ENCODE measurements around the gene KLK5. TPM values are rescaled to one million over a fixed set of nuclear protein-coding genes. Genes with fewer than 3 reads are reported as not detected.
A peak's percentile ranks its signal among the peaks of the same experiment; 100 is the strongest.

Gene KLK5
- total and polyA plus RNA-seq, 2 of the 13 experiments (the other 11 are each of a cell fraction or from before 2014, with no cell fraction given) = not detected

- H4K20me1 ChIP-seq (ENCODE audit: insufficient read depth, low read length) = no peaks in the 10 kb centered on the region
- no peaks in the 10 kb centered on the region for H3K27me3 ChIP-seq (ENCODE audit: control insufficient read depth in 1 of 2, insufficient read depth in 2 of 2, low read length in 2 of 2)
- ChIA-PET POLR2A (no interaction called here), CTCF (ENCODE audit: low intra/inter-chr PET ratio, low total read pairs) (no interaction called here)
- H2AFZ ChIP-seq (ENCODE audit: low read length) = no peak overlapping the region
- no TSS peak for BruUV-seq (replicated peaks)
- WGBS (ENCODE audit: low lambda C conversion rate) = 5% methylated on average over 2 of the region's 2 CpGs
- no peak overlapping the region for H3K9ac ChIP-seq (ENCODE audit: insufficient read depth, low read depth, low read length)
- ATAC-seq (no peak), FAIRE-seq (no peak), DNase-seq (ENCODE audit: low spot score) (no peak)
- no peak overlapping the region for H3K27ac ChIP-seq (ENCODE audit: extremely low read length, insufficient read depth, low read length)
- no peak overlapping the region for H3K4me2 ChIP-seq (ENCODE audit: low read depth, low read length)
- intact Hi-C loops (cut with micrococcal nuclease; ENCODE audit: unreplicated experiment) (loop anchor here (10.0 kb wide), 2 partner anchors 75 to 165 kb away; partner anchors contain the start of genes CTU1 and KLK10), in situ Hi-C loops (cut with HindIII; ENCODE audit: extremely low pct_ligation_motif_present, low pct_unique_long_range_greater_than_20kb) (loop anchor here (25.0 kb wide), 1 partner anchor 148 kb away; the partner anchor contains the start of gene KLK14)
- H3K4me1 ChIP-seq (ENCODE audit: insufficient read depth, low read length) = no peaks in the 10 kb centered on the region
- no peak overlapping the region for H3K4me3 ChIP-seq (replicated peaks in 1 of 3; ENCODE audit: insufficient read depth in 1 of 3, low read depth in 2 of 3, low read length in 3 of 3)
- H3K9me3 ChIP-seq (ENCODE audit: low read length) = no peaks in the 10 kb centered on the region
- no peaks in the 10 kb centered on the region for H3K36me3 ChIP-seq (replicated peaks in 1 of 2; ENCODE audit: control insufficient read depth in 1 of 2, insufficient read depth in 2 of 2, low read length in 2 of 2)
- TF ChIP-seq E2F2 (CRISPR knock-in tag; IDR thresholded peaks at IDR 0.05; ENCODE audit: borderline replicate concordance) = no peak
- TF ChIP-seq ZNF563 (CRISPR knock-in tag; IDR thresholded peaks at IDR 0.05) = no peak
- TF ChIP-seq SNRNP70 (IDR thresholded peaks at IDR 0.05; ENCODE audit: low read depth, low read length) = no peak
- no peak for TF ChIP-seq ZNF3 (CRISPR knock-in tag; IDR thresholded peaks at IDR 0.05)
- TF ChIP-seq CBFB (CRISPR knock-in tag; IDR thresholded peaks at IDR 0.05) = no peak
- no peaks in the 10 kb centered on the region for H3K79me2 ChIP-seq (ENCODE audit: insufficient read depth, low read length)
Measured at GRCh38 chr19:50939596-50939995, 13.2 kb downstream of the KLK5 start.

GRCh38 chr19:50933640-50934039 is 19.2 kb downstream of the KLK5 start:
- CTCF ChIA-PET (ENCODE audit: low intra/inter-chr PET ratio, low total read pairs) = no interaction called here
- H3K4me1 ChIP-seq (ENCODE audit: insufficient read depth, low read length) = no peaks in the 10 kb centered on the region
- no peak overlapping the region for H3K4me3 ChIP-seq (replicated peaks in 1 of 3; ENCODE audit: insufficient read depth in 1 of 3, low read depth in 2 of 3, low read length in 3 of 3)
- POLR2A ChIA-PET = no interaction called here
- H3K9me3 ChIP-seq (ENCODE audit: low read length) = no peaks in the 10 kb centered on the region
- BruUV-seq (replicated peaks) = no TSS peak
- DNase-seq (ENCODE audit: low spot score) (no peak), FAIRE-seq (no peak), ATAC-seq (no peak)
- in situ Hi-C loops (cut with HindIII; ENCODE audit: extremely low pct_ligation_motif_present, low pct_unique_long_range_greater_than_20kb) (loop anchor here (5.0 to 25.0 kb wide), 2 partner anchors 84 to 154 kb away; partner anchors contain the start of genes KLK10 and KLK14), intact Hi-C loops (cut with micrococcal nuclease; ENCODE audit: unreplicated experiment) (loop anchor here (10.0 kb wide), 2 partner anchors 81 to 171 kb away; partner anchors contain the start of genes CTU1 and KLK10)
- no peaks in the 10 kb centered on the region for H4K20me1 ChIP-seq (ENCODE audit: insufficient read depth, low read length)
- H3K9ac ChIP-seq (ENCODE audit: insufficient read depth, low read depth, low read length) = no peak overlapping the region
- no peak overlapping the region for H3K27ac ChIP-seq (ENCODE audit: extremely low read length, insufficient read depth, low read length)
- no peaks in the 10 kb centered on the region for H3K79me2 ChIP-seq (ENCODE audit: insufficient read depth, low read length)
- no peaks in the 10 kb centered on the region for H3K27me3 ChIP-seq (ENCODE audit: control insufficient read depth in 1 of 2, insufficient read depth in 2 of 2, low read length in 2 of 2)
- no peaks in the 10 kb centered on the region for H3K36me3 ChIP-seq (replicated peaks in 1 of 2; ENCODE audit: control insufficient read depth in 1 of 2, insufficient read depth in 2 of 2, low read length in 2 of 2)
- WGBS (ENCODE audit: low lambda C conversion rate) = 39% methylated on average over 8 of the region's 8 CpGs
- no peak overlapping the region for H2AFZ ChIP-seq (ENCODE audit: low read length)
- no peak overlapping the region for H3K4me2 ChIP-seq (ENCODE audit: low read depth, low read length)
- TF ChIP-seq HIC2 (CRISPR knock-in tag; IDR thresholded peaks at IDR 0.05; ENCODE audit: low read depth) (no peak), PAF1 (CRISPR knock-in tag; IDR thresholded peaks at IDR 0.05) (no peak), THAP11 (CRISPR knock-in tag; IDR thresholded peaks at IDR 0.05) (no peak), NFE2 (CRISPR knock-in tag; IDR thresholded peaks at IDR 0.05) (peak; percentile 70; the same call in 1 of the 2 replicates), NFE2L2 (IDR thresholded peaks at IDR 0.05; ENCODE audit: low read length) (peak; percentile 95), JDP2 (CRISPR knock-in tag; IDR thresholded peaks at IDR 0.05; ENCODE audit: borderline replicate concordance) (no peak), SSRP1 (CRISPR knock-in tag; IDR thresholded peaks at IDR 0.05) (no peak), CEBPG (CRISPR knock-in tag; IDR thresholded peaks at IDR 0.05) (no peak), ZSCAN5A (CRISPR knock-in tag; IDR thresholded peaks at IDR 0.05; ENCODE audit: borderline replicate concordance) (no peak), ELF4 (CRISPR knock-in tag; IDR thresholded peaks at IDR 0.05; ENCODE audit: borderline replicate concordance) (no peak), MAFK (conservative IDR thresholded peaks at IDR 0.05 in 1 of 2, IDR thresholded peaks at IDR 0.05 in 1 of 2; ENCODE audit: low read length in 2 of 2) (peak; percentile 73 to 75), KDM5B (CRISPR knock-in tag; IDR thresholded peaks at IDR 0.05; ENCODE audit: borderline replicate concordance) (no peak)
